Tibial artery (tissue), 4 donors: ENCODE measurements around the gene SMDT1.
"Not testable (repeated sequence)": the region's sequence is repeated elsewhere in the genome, so short reads cannot be mapped to it uniquely, and the experiment has no call there.

ENCODE experiments used
- DNase-seq, 2 donors: peaks; one replicate each; pipeline ENCODE4 v3.0.0-alpha.2; 2019
- H3K27ac ChIP-seq, 2 donors: fragments of 200-600 bp; sonication (generic) in 1 of 2; 1 replicate in 1 of 2; 2 replicates in 1 of 2; pipeline ENCODE4 v1.5.1; 2018 to 2019; ENCODE audit warnings: mild to moderate bottlenecking in 1 of 2
- H3K27me3 ChIP-seq, 2 donors: fragments of 200-600 bp; sonication (generic) in 1 of 2; one replicate each; pipeline versions ENCODE4 v1.5.1 to v1.6.0; 2016 to 2019
- H3K36me3 ChIP-seq, 3 donors: fragments of 200-600 bp; sonication (generic) in 2 of 3; one replicate each; pipeline ENCODE4 v1.5.1; 2016 to 2019; ENCODE audit warnings: mild to moderate bottlenecking in 2 of 3
- H3K4me1 ChIP-seq, 4 donors: fragments of 200-600 bp; sonication (generic) in 2 of 4; 1 replicate in 3 of 4; 2 replicates in 1 of 4; pipeline ENCODE4 v1.5.1; 2016 to 2019
- H3K4me3 ChIP-seq, 2 donors: fragments of 200-600 bp; sonication (generic) in 1 of 2; 1 replicate in 1 of 2; 2 replicates in 1 of 2; pipeline ENCODE4 v1.5.1; 2018 to 2019; ENCODE audit warnings: mild to moderate bottlenecking in 2 of 2
- H3K9me3 ChIP-seq, 3 donors: fragments of 200-600 bp; sonication (generic) in 1 of 3; one replicate each; pipeline ENCODE4 v1.5.1; 2016 to 2019
- CTCF ChIP-seq, 2 experiments: fragments of 200-600 bp in 1 of 2; fragments of 450-650 bp in 1 of 2; IDR thresholded peaks; one replicate each; pipeline ENCODE4 v1.5.1; 2017 to 2019; ENCODE audit warnings: antibody characterized with exemption in 2 of 2, mild to moderate bottlenecking in 1 of 2, moderate library complexity in 1 of 2
- intact Hi-C: fragments of 100-400 bp; cut with DNase I; formaldehyde crosslinking; loops from one replicate; pipeline ENCODE4 v1.15.0; 2023; ENCODE audit warnings: low total_unique reads

Gene SMDT1

GRCh38 chr22:42108848-42109247 is 29.3 kb downstream of the SMDT1 start:
- H3K36me3 ChIP-seq = peaks cover 0 to 7% (median 0%) of the 10 kb centered on the region in 3 donors
- TF ChIP-seq CTCF (IDR thresholded peaks at IDR 0.05) = no peak
- no peaks in the 10 kb centered on the region for H3K4me1 ChIP-seq
- no peak for DNase-seq
- intact Hi-C loops = no loop called here
- H3K27me3 ChIP-seq = no peaks in the 10 kb centered on the region
- H3K4me3 ChIP-seq = no peak overlapping the region
- no peak overlapping the region for H3K27ac ChIP-seq
- peaks cover 0 to 8% (median 7%) of the 10 kb centered on the region in 3 donors for H3K9me3 ChIP-seq

GRCh38 chr22:42111798-42112197 is 32.3 kb downstream of the SMDT1 start:
- no peak overlapping the region for H3K4me3 ChIP-seq
- H3K9me3 ChIP-seq = peaks cover 0 to 9% (median 2%) of the 10 kb centered on the region in 3 donors
- no peak overlapping the region for H3K27ac ChIP-seq
- no peak for DNase-seq
- no peak for TF ChIP-seq CTCF (IDR thresholded peaks at IDR 0.05)
- no peaks in the 10 kb centered on the region for H3K27me3 ChIP-seq
- intact Hi-C loops = no loop called here
- H3K36me3 ChIP-seq = peaks cover 0 to 9% (median 0%) of the 10 kb centered on the region in 3 donors
- no peaks in the 10 kb centered on the region for H3K4me1 ChIP-seq

GRCh38 chr22:42112793-42113192 is 33.3 kb downstream of the SMDT1 start:
- H3K4me1 ChIP-seq, H3K27ac ChIP-seq, H3K4me3 ChIP-seq, H3K27me3 ChIP-seq, H3K36me3 ChIP-seq, H3K9me3 ChIP-seq, intact Hi-C loops, DNase-seq: not testable (repeated sequence)

- Histone ChIP-seq H3K4me1 (no peaks in the 10 kb centered on the region), H3K36me3 (peaks cover 0 to 9% (median 0%) of the 10 kb centered on the region in 3 donors), H3K27me3 (no peaks in the 10 kb centered on the region), H3K9me3 (peaks cover 0 to 9% (median 2%) of the 10 kb centered on the region in 3 donors), H3K27ac (no peak overlapping the region), H3K4me3 (no peak overlapping the region)
- no peak for DNase-seq
- intact Hi-C loops = no loop called here
- peak in 1 of 2 experiments; percentile 7 for TF ChIP-seq CTCF (IDR thresholded peaks at IDR 0.05)
Measured at GRCh38 chr22:42114721-42115120, 35.2 kb downstream of the SMDT1 start.

- intact Hi-C loops = not testable (repeated sequence)
Measured at GRCh38 chr22:42115420-42115830, 35.9 kb downstream of the SMDT1 start.

GRCh38 chr22:42116848-42117424 is 37.4 kb downstream of the SMDT1 start:
- no peak overlapping the region for H3K27ac ChIP-seq
- H3K4me3 ChIP-seq = no peak overlapping the region
- peaks cover 0 to 9% (median 2%) of the 10 kb centered on the region in 3 donors for H3K9me3 ChIP-seq
- H3K27me3 ChIP-seq = no peaks in the 10 kb centered on the region
- peaks cover 0 to 9% (median 0%) of the 10 kb centered on the region in 3 donors for H3K36me3 ChIP-seq
- TF ChIP-seq CTCF (IDR thresholded peaks at IDR 0.05) = no peak
- no peaks in the 10 kb centered on the region for H3K4me1 ChIP-seq
- intact Hi-C loops = no loop called here
- no peak for DNase-seq

More at GRCh38 chr22:42115420-42115830, 35.9 kb downstream of the SMDT1 start:
- not testable (repeated sequence) for H3K27ac ChIP-seq, DNase-seq, H3K36me3 ChIP-seq, H3K4me1 ChIP-seq, H3K27me3 ChIP-seq, H3K9me3 ChIP-seq, H3K4me3 ChIP-seq

GRCh38 chr22:42120231-42121021 is 40.9 kb downstream of the SMDT1 start:
- H3K9me3 ChIP-seq, intact Hi-C loops, H3K4me3 ChIP-seq, H3K36me3 ChIP-seq, H3K27ac ChIP-seq, DNase-seq, H3K4me1 ChIP-seq, H3K27me3 ChIP-seq: not testable (repeated sequence)

GRCh38 chr22:42123529-42123928 is 44.0 kb downstream of the SMDT1 start:
- H3K36me3 ChIP-seq, H3K4me1 ChIP-seq, H3K4me3 ChIP-seq, H3K27ac ChIP-seq, intact Hi-C loops, H3K27me3 ChIP-seq, H3K9me3 ChIP-seq, DNase-seq: not testable (repeated sequence)
